GM12874 (cell line): ENCODE data around the gene TTLL12.

Experiments
- CTCF ChIP-seq: IDR thresholded peaks from 2 replicates; pipeline ENCODE4 v1.5.1; 2011; ENCODE audit warnings: low read depth, mild to moderate bottlenecking, control low read depth, low read length, moderate library complexity; ENCODE audit not compliant: insufficient read depth

The TTLL12 gene

GRCh38 chr22:43198126-43198525 is 11.2 kb upstream of the TTLL12 start:
- no peak for TF ChIP-seq CTCF

- TF ChIP-seq CTCF = no peak
These were observed 10.5 kb upstream of the TTLL12 start for GRCh38 chr22:43197271-43197941.

GRCh38 chr22:43191831-43192230 is 4.9 kb upstream of the TTLL12 start:
- TF ChIP-seq CTCF = no peak

- no peak for TF ChIP-seq CTCF
These were observed 2.1 kb upstream of the TTLL12 start for GRCh38 chr22:43188829-43189545.

GRCh38 chr22:43187171-43188099 is 501 bp upstream of the TTLL12 start:
- peak; percentile 90 for TF ChIP-seq CTCF

GRCh38 chr22:43185860-43186261 is 1.1 kb downstream of the TTLL12 start:
- TF ChIP-seq CTCF = no peak
